ENCODE data around the gene CAMTA1.

Gene CAMTA1

GRCh38 chr1:7558481-7558880, 773.2 kb downstream of the CAMTA1 start:
- DNase-seq (ENCODE audit: low spot score): no peak

- DNase-seq (ENCODE audit: low spot score): no peak
These were observed 773.9 kb downstream of the CAMTA1 start for GRCh38 chr1:7558921-7559869.

GRCh38 chr1:7560128-7560527, 774.9 kb downstream of the CAMTA1 start:
- DNase-seq (ENCODE audit: low spot score): no peak

GRCh38 chr1:7560601-7561181, 775.4 kb downstream of the CAMTA1 start:
- no peak for DNase-seq (ENCODE audit: low spot score)

GRCh38 chr1:7561331-7561921, 776.2 kb downstream of the CAMTA1 start:
- DNase-seq (ENCODE audit: low spot score): no peak

- no peak for DNase-seq (ENCODE audit: low spot score)
These were observed 776.9 kb downstream of the CAMTA1 start for GRCh38 chr1:7561936-7562728.

- DNase-seq (ENCODE audit: low spot score): no peak
These were observed 777.7 kb downstream of the CAMTA1 start for GRCh38 chr1:7562729-7563605.

- DNase-seq (ENCODE audit: low spot score): no peak
These were observed 778.9 kb downstream of the CAMTA1 start for GRCh38 chr1:7564137-7564536.

DNA sequence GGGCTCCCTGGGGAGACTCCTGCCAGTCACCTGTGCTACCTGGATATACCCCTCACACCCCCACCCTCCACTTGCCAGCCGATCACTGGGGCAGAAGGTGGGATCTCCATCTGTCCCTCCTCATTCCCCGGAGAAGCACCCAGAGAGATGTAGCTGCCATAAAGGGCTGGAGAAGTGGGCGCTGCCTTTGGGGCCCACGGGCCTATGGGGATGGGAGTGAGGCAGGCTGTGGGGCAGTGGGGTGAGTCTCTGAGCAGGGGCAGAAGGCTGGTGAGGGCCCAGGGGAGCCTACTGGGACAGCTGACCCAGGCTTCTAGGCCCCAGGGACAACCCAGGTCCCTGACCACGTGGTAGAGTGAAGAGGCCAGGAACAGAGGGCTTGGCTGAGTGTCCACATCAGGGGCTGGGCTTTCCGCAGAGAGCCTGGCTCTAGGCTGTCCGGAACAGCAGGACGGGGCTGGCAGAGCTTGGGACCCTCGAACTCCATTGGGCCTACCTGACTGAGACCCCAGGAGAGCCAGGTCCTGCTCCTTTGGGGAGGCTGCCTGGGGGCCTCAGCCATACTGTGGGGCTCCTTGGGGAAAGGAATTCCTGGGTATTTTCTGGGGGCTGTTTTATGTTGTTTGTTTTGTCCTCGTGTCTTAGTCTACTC, 780.0 kb downstream of the CAMTA1 start:
- DNase-seq (ENCODE audit: low spot score): no peak

DNA sequence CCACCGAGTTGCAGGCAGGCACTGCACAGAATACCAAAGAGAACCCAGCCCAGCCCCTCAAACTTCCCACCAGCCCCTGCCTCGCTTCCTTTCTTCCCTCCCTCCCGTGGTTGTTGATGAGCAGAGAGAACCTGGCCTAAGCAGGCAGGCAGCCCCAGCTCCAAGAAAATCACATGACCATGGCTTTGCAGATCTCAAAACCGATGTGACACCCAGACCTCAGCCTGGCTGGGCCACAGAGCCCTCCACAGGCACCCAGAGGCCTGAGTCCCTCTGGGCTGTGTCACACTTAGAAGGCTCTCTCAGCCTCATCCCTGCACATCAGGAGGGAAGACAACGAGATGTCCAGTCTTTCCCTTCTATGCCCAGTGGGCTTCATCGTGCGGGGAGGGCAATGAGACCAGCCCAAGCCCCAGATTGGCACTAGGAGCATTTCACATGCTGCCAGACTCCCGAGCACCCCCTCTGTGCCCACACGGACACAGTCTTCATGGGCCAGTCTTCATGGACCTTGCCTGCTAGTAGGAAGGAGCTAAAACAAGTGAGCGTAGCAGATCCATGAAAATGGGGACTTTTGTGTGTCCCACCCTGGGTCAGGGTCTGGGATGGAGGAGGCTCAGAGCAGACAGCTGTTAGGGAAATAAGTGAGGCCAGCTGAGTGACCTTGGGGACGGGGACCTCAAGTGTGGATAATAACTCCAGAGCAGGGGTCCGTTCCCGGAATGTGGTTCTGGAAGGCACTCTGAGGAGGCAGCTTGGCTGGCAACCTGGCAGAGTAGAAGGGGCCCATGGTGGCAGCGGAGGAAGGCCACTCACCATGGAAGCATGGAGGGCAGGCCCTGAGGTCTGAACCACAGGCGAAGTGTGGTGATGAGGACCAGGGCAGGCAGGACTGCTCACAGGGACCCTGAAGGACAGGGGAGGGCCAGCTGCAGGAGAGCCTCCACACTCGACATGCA, 781.4 kb downstream of the CAMTA1 start:
- no peak for DNase-seq (ENCODE audit: low spot score)

DNA sequence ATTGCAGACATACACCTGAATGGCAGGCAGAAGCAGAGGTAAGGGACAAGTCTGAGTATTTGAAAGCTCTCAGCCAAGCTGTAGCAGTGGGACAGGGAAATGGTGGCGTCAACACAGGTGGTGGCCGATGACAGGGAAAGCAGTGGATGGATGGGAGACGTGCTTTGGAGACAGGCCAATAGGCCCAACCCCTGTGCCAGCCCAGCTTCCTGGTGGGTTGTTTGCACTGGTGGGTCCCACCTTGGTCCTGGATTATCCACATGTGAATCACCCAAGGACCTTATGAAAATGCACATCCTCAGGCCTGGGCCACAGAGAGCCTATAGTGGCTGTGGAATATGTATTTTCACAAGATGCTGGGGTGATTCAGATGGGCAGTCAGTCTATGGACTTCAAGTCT, 782.1 kb downstream of the CAMTA1 start:
- no peak for DNase-seq (ENCODE audit: low spot score)

DNA sequence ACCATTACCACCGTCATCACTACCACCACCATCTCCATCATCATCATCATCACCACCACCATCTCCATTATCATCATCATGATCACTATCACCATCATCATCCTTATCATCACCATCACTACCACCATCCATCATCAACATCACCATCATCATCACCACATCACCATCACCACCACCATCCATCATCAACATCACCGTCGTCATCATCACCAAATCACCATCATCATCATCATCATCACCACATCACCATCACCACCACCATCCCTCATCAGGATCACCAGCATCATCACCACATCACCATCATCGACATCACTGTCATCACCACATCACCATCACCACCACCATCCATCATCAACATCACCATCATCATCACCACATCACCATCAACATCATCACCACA, 782.8 kb downstream of the CAMTA1 start:
- no peak for DNase-seq (ENCODE audit: low spot score)

DNA sequence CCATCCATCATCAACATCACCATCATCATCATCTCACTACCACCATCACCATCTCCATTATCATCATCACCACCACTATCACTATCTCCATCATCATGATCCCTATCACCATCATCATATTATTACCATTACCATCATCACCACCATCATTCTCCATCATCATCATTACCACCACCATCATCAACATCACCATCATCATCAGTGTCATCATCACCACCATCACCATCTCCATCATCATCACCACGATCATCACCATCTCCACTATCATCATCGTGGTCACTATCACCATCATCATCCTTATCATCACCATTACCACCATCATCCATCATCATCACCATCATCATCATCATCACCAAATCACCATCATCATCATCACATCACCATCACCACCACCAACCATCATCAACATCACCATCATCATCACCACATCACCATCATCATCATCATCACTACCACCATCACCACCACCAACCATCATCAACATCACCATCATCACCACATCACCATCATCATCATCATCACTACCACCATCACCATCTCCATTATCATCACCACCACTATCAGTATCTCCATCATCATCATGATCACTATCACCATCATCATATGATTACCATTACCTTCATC, 783.8 kb downstream of the CAMTA1 start:
- no peak for DNase-seq (ENCODE audit: low spot score)

DNA sequence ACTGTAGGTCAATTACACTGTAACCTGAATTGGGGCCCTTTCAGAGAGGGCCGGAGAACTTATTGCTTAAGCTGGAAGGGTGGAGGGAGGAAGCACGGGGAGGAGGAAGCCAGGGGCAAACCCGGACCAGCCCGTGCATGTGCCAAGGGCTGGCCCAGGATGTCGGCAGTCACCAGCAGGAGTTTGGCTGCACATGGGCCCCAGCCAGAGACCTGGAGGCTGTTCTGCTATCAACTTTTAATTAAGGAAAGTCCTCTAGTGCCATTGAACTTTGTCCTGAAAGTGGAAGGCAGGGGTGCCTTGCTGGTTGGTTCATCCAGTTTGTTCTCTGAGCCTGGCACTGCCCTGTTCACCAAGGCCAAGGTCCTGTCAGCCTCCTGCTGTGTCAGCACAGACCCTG, 785.1 kb downstream of the CAMTA1 start:
- DNase-seq (ENCODE audit: low spot score): no peak

GRCh38 chr1:7572654-7573152, 787.4 kb downstream of the CAMTA1 start:
- no peak for DNase-seq (ENCODE audit: low spot score)

DNA sequence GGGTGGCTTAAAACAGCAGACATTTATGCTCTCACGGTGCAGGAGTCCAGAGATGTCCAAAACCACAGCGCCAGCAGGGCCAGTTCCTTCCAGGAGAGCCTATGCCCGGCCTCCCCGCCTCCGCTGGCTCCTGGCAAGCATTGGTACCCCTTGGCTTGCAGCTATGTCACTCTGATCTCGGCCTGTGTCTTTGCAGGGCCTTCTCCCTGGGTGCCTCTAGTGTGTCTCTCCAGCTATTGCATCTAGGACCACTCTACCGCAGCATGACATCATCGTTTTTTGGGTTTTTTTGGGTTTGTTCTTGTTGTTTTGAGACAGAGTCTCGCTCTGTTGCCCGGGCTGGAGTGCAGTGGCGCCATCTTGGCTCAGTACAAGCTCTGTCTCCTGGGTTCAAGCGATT, 788.2 kb downstream of the CAMTA1 start:
- DNase-seq (ENCODE audit: low spot score): no peak

DNA sequence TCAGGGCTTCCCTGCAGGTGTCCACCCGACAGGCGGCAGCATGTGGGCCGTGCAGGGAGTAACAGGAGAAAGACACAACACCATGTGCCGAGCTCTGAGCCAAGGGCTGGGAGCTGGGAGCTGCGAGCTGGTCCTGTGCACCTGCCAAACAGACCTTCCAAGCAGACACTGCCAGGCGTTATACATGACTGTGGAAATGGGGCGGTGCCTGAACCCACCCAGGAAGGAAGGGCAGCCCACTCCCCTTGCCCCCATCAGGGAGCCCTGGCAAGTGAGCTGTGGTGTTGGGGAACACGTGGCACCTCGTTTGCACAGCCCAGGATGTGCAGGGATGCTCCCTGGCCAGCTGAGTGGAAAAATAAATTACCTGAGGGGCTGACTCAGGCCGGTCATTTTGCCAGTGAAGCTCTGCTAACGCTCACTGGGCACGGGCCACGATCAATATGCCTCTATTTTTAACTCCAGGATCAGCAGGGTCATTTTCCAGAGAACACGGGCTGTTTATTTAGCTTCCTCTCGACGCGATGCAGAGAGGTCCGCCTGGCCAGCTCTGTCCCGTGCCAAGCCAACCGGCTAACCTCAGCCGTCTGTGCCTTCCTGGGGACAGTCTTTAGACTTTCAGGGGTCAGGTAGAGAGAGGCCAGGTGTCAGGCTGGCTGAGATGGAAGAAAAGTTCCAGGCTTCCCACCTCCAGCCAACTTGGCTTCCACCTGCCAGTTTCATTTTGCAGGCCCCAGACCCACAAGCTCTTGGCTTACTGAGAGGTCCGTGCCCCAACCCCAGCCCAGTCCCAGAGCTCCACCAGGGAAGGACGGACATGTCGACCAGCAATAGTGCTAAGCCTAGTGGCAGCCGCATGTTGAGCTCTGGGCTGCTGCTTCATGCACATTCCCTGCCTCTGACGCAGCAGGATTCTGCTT, 789.1 kb downstream of the CAMTA1 start:
- DNase-seq (ENCODE audit: low spot score): no peak

- no peak for DNase-seq (ENCODE audit: low spot score)
These were observed 789.8 kb downstream of the CAMTA1 start for GRCh38 chr1:7575041-7575400.

Measured in putamen (tissue), 1 donor.